GM12878 (cell line): ENCODE measurements around the gene ICAM2. TPM values are rescaled to one million over a fixed set of nuclear protein-coding genes. Genes with fewer than 3 reads are reported as not detected.

Experiments
- ATAC-seq: fragments of 200-7000 bp; cut with Tn5 transposase; 3 replicates; pipeline ENCODE4 v1.9.1; 2020; ENCODE audit warnings: mild to moderate bottlenecking, moderate library complexity
- BruUV-seq: library from RNA; stranded (reverse); fragments of 400-500 nt; replicated peaks from 2 replicates; lab custom pipeline; 2021; lab: Mats Ljungman, UMichigan
- CTCF ChIA-PET: fragments of 300-600 bp; sonication (Branson Sonifier 250); formaldehyde crosslinking; extraction: SDS; loops from one replicate; lab custom pipeline; 2021; ENCODE audit warnings: inconsistent platforms; lab: Yijun Ruan, JAX
- POLR2A ChIA-PET: fragments of 350-600 bp; formaldehyde crosslinking; extraction: SDS; loops from one replicate; lab custom pipeline; 2021; ENCODE audit warnings: inconsistent platforms; lab: Charles Lee
- RAD21 ChIA-PET: fragments of 300-600 bp; sonication (Branson Sonifier 250); formaldehyde crosslinking; loops from one replicate; lab custom pipeline; 2023; ENCODE audit warnings: antibody characterized with exemption; ENCODE audit not compliant: unreplicated experiment; lab: Charles Lee
- SMC1A ChIA-PET: fragments of 300-600 bp; sonication (Branson Sonifier 250); formaldehyde crosslinking; loops from one replicate; lab custom pipeline; 2023; ENCODE audit not compliant: unreplicated experiment, uncharacterized antibody; lab: Charles Lee
- DNase-seq: peaks from one replicate; pipeline ENCODE4 v3.0.0-alpha.2; 2011; ENCODE audit warnings: low read depth, low spot score
- FAIRE-seq: peaks from 3 replicates; lab custom pipeline; 2011; peaks lifted over from hg19 to GRCh38; lab: Jason Lieb, UNC
- H2AFZ ChIP-seq: 2 replicates; pipeline ENCODE4 v1.6.0; 2011; ENCODE audit warnings: low read depth, low read length, control low read depth; ENCODE audit not compliant: control insufficient read depth
- H3K27ac ChIP-seq: 2 replicates; pipeline ENCODE4 v1.5.1; 2011; ENCODE audit warnings: control low read depth; ENCODE audit not compliant: control insufficient read depth, insufficient read depth
- H3K27me3 ChIP-seq, 2 experiments: replicated peaks in 1 of 2; 2 replicates each; pipeline versions ENCODE4 v1.6.0 to v1.6.1; 2011; ENCODE audit warnings: low read length in 1 of 2; ENCODE audit not compliant: control insufficient read depth in 2 of 2, insufficient read depth in 2 of 2
- H3K36me3 ChIP-seq, 2 experiments: 2 replicates each; pipeline ENCODE4 v1.5.1; 2011; ENCODE audit warnings: low read length in 1 of 2; ENCODE audit not compliant: control insufficient read depth in 2 of 2, insufficient read depth in 2 of 2
- H3K4me1 ChIP-seq: 2 replicates; pipeline ENCODE4 v1.6.1; 2011; ENCODE audit warnings: mild to moderate bottlenecking, low read length, moderate library complexity, mixed read lengths; ENCODE audit not compliant: control insufficient read depth, insufficient read depth
- H3K4me2 ChIP-seq: 2 replicates; pipeline ENCODE4 v1.6.0; 2011; ENCODE audit warnings: control low read depth; ENCODE audit not compliant: control insufficient read depth, insufficient read depth
- H3K4me3 ChIP-seq: fragments of 200-600 bp; sonication (generic); 2 replicates; pipeline ENCODE4 v1.5.1; 2016
- H3K79me2 ChIP-seq: 2 replicates; pipeline ENCODE4 v1.6.0; 2011; ENCODE audit warnings: low read length; ENCODE audit not compliant: control insufficient read depth, insufficient read depth
- H3K9ac ChIP-seq: 2 replicates; pipeline ENCODE4 v1.8.0; 2011; ENCODE audit warnings: low read length, control low read depth, mixed read lengths; ENCODE audit not compliant: control insufficient read depth, insufficient read depth
- H3K9me3 ChIP-seq: replicated peaks from 3 replicates; pipeline ENCODE4 v1.5.1; 2011; ENCODE audit warnings: mild to moderate bottlenecking, low read length; ENCODE audit not compliant: control insufficient read depth, insufficient read depth
- H4K20me1 ChIP-seq: 2 replicates; pipeline ENCODE4 v1.6.0; 2011; ENCODE audit not compliant: control insufficient read depth, insufficient read depth
- DPF2 ChIP-seq: fragments of 450-650 bp; IDR thresholded peaks from 2 replicates; pipeline ENCODE4 v1.6.1; 2017; ENCODE audit warnings: mild to moderate bottlenecking
- FOS ChIP-seq: IDR thresholded peaks from 3 replicates; pipeline ENCODE4 v1.6.1; 2011; ENCODE audit warnings: borderline replicate concordance; ENCODE audit not compliant: insufficient read length; ENCODE audit errors: extremely low read depth
- MEF2A ChIP-seq: IDR thresholded peaks from 2 replicates; pipeline ENCODE4 v1.6.1; 2011; ENCODE audit warnings: low read depth, mild to moderate bottlenecking, low read length, moderate library complexity; ENCODE audit not compliant: insufficient read depth
- PAX5 ChIP-seq: IDR thresholded peaks from 2 replicates; pipeline ENCODE4 v1.6.1; 2011; ENCODE audit warnings: low read depth, low read length, borderline replicate concordance
- TBL1XR1 ChIP-seq: IDR thresholded peaks from 2 replicates; pipeline ENCODE4 v1.6.1; 2012; ENCODE audit warnings: low read depth, low read length, improper control_type of control experiment
- ZNF622 ChIP-seq: fragments of 450-650 bp; IDR thresholded peaks from 2 replicates; pipeline ENCODE4 v1.6.1; 2017; ENCODE audit warnings: mild to moderate bottlenecking, inconsistent platforms
- WGBS: methylation state at CpG from one replicate; pipeline ENCODE4 v1.1.6; 2016; ENCODE audit warnings: low lambda C conversion rate; ENCODE audit not compliant: insufficient replicate concordance, insufficient coverage; ENCODE audit errors: missing lambda C conversion rate; 5-methylcytosine and 5-hydroxymethylcytosine counted together
- in situ Hi-C: fragments of 300-500 bp; cut with MboI; formaldehyde crosslinking; loops from 9 replicates; pipeline ENCODE4 v1.14.3; 2018; ENCODE audit warnings: mixed read lengths
- intact Hi-C: fragments of 100-400 bp; cut with micrococcal nuclease; formaldehyde crosslinking; loops from one replicate; pipeline ENCODE4 v1.14.2; 2022; ENCODE audit not compliant: unreplicated experiment
- polyA plus RNA-seq, 11 experiments: library from polyadenylated mRNA; depleted of rRNA in 4 of 11; unstranded in 6 of 11; stranded (reverse) in 5 of 11; fragments of >200 nt; fragmentation: Nextera tagmentation in 4 of 11; fragmentation: Illumina TruSeq in 1 of 11; extraction: Ambion mirVana in 4 of 11; extraction: Trizol in 1 of 11; gene quantifications; 1 replicate in 1 of 11; 2 replicates in 10 of 11; pipeline versions ENCODE4 v1.2.1 to v1.2.3, GENCODE V29; 2011 to 2016; ENCODE audit warnings: inconsistent platforms in 2 of 11, missing spikeins in 2 of 11, low read depth in 1 of 11
- total RNA-seq, 4 experiments: library from RNA; depleted of rRNA in 3 of 4; stranded (reverse); fragments of >200 nt in 3 of 4; fragmentation: Illumina TruSeq in 1 of 4; extraction: Trizol in 1 of 4; gene quantifications; 2 replicates each; pipeline versions ENCODE4 v1.2.1 to v1.2.3, GENCODE V29; 2013 to 2021
- TF ChIP-seq, protein P1 (sequence below): fragments of 450-650 bp; IDR thresholded peaks from 2 replicates; pipeline ENCODE4 v1.6.1; 2017; ENCODE audit warnings: mild to moderate bottlenecking, moderate library complexity
- TF ChIP-seq, protein P2 (sequence below): IDR thresholded peaks from 2 replicates; pipeline ENCODE4 v1.6.1; 2011; ENCODE audit warnings: mild to moderate bottlenecking, low read depth, low read length, moderate library complexity; ENCODE audit not compliant: insufficient replicate concordance
- TF ChIP-seq, protein P3 (sequence below): fragments of 450-650 bp; IDR thresholded peaks from 2 replicates; pipeline ENCODE4 v1.6.1; 2017; ENCODE audit warnings: low read depth, mild to moderate bottlenecking, moderate library complexity
- TF ChIP-seq, protein P4 (sequence below): fragments of 450-650 bp; IDR thresholded peaks from 2 replicates; pipeline ENCODE4 v1.6.1; 2014; ENCODE audit warnings: mild to moderate bottlenecking
- TF ChIP-seq, protein P5 (sequence below): fragments of 450-650 bp; IDR thresholded peaks from 2 replicates; pipeline ENCODE4 v1.6.1; 2016; ENCODE audit warnings: mild to moderate bottlenecking, moderate library complexity, borderline replicate concordance

ICAM2 gene
- total and polyA plus RNA-seq, 10 of the 15 experiments (the other 5 are each of a cell fraction or from before 2014, with no cell fraction given): 23.6 to 108 (median 58.1) TPM

DNA sequence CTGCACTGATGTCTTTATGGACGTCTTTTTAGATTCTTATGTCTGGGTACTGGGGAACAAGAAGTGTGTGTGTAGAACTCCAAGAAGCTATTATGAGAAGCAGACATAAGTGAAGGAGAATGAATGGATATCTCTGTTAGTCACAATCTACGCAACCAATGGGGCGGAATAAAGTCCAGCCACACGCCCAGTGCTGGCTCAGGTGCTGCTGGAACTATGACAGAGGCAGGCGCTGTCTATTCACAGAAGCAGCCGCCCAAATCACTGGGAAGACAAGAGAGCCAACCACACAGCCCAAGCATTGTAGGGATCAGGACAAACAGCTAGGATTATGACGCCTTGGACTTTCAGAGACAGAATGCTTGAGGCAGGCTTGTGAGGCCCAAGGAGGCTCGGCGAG, 43.9 kb upstream of the ICAM2 start:
- Histone ChIP-seq H3K4me3 (no peak overlapping the region), H3K27me3 (no peaks in the 10 kb centered on the region), H4K20me1 (no peaks in the 10 kb centered on the region), H3K27ac (no peak overlapping the region), H3K9me3 (peaks cover 3% of the 10 kb centered on the region), H3K79me2 (no peaks in the 10 kb centered on the region), H3K4me1 (peaks cover 37% of the 10 kb centered on the region), H3K9ac (no peak overlapping the region), H2AFZ (no peak overlapping the region), H3K4me2 (no peak overlapping the region), H3K36me3 (peaks cover 6 to 25% of the 10 kb centered on the region in 2 experiments)
- POLR2A ChIA-PET: interaction anchor here (0.7 to 4.6 kb wide), 3 partner anchors 11 to 69 kb away, joined by 4 to 29 read pairs (median 4); partner anchors contain the start of gene ERN1
- SMC1A ChIA-PET: interaction anchor here (0.9 to 10.0 kb wide), 8 partner anchors 11 to 118 kb away, joined by 3 to 151 read pairs (median 6); partner anchors contain the start of gene ERN1
- CTCF ChIA-PET: interaction anchor here (0.9 to 8.9 kb wide), 13 partner anchors 10 to 145 kb away, joined by 3 to 140 read pairs (median 5); partner anchors contain the start of gene ERN1
- RAD21 ChIA-PET: interaction anchor here (0.6 to 7.4 kb wide), 6 partner anchors 10 to 81 kb away, joined by 3 to 120 read pairs (median 6); partner anchors contain the start of gene ERN1
- no peak for ATAC-seq
- WGBS: over 99% methylated on average over 9 of the region's 9 CpGs
- in situ Hi-C loops: no loop called here
- intact Hi-C loops: no loop called here
- no peak for DNase-seq
- no TSS peak for BruUV-seq
- no peak for FAIRE-seq
- TF ChIP-seq, protein P1, sequence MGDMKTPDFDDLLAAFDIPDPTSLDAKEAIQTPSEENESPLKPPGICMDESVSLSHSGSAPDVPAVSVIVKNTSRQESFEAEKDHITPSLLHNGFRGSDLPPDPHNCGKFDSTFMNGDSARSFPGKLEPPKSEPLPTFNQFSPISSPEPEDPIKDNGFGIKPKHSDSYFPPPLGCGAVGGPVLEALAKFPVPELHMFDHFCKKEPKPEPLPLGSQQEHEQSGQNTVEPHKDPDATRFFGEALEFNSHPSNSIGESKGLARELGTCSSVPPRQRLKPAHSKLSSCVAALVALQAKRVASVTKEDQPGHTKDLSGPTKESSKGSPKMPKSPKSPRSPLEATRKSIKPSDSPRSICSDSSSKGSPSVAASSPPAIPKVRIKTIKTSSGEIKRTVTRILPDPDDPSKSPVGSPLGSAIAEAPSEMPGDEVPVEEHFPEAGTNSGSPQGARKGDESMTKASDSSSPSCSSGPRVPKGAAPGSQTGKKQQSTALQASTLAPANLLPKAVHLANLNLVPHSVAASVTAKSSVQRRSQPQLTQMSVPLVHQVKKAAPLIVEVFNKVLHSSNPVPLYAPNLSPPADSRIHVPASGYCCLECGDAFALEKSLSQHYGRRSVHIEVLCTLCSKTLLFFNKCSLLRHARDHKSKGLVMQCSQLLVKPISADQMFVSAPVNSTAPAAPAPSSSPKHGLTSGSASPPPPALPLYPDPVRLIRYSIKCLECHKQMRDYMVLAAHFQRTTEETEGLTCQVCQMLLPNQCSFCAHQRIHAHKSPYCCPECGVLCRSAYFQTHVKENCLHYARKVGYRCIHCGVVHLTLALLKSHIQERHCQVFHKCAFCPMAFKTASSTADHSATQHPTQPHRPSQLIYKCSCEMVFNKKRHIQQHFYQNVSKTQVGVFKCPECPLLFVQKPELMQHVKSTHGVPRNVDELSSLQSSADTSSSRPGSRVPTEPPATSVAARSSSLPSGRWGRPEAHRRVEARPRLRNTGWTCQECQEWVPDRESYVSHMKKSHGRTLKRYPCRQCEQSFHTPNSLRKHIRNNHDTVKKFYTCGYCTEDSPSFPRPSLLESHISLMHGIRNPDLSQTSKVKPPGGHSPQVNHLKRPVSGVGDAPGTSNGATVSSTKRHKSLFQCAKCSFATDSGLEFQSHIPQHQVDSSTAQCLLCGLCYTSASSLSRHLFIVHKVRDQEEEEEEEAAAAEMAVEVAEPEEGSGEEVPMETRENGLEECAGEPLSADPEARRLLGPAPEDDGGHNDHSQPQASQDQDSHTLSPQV: no peak
- TF ChIP-seq, protein P2, sequence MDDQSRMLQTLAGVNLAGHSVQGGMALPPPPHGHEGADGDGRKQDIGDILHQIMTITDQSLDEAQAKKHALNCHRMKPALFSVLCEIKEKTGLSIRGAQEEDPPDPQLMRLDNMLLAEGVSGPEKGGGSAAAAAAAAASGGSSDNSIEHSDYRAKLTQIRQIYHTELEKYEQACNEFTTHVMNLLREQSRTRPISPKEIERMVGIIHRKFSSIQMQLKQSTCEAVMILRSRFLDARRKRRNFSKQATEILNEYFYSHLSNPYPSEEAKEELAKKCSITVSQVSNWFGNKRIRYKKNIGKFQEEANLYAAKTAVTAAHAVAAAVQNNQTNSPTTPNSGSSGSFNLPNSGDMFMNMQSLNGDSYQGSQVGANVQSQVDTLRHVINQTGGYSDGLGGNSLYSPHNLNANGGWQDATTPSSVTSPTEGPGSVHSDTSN: no peak
- TF ChIP-seq TBL1XR1: no peak
- TF ChIP-seq, protein P3, sequence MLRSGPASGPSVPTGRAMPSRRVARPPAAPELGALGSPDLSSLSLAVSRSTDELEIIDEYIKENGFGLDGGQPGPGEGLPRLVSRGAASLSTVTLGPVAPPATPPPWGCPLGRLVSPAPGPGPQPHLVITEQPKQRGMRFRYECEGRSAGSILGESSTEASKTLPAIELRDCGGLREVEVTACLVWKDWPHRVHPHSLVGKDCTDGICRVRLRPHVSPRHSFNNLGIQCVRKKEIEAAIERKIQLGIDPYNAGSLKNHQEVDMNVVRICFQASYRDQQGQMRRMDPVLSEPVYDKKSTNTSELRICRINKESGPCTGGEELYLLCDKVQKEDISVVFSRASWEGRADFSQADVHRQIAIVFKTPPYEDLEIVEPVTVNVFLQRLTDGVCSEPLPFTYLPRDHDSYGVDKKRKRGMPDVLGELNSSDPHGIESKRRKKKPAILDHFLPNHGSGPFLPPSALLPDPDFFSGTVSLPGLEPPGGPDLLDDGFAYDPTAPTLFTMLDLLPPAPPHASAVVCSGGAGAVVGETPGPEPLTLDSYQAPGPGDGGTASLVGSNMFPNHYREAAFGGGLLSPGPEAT: no peak
- no peak for TF ChIP-seq PAX5
- TF ChIP-seq, protein P4, sequence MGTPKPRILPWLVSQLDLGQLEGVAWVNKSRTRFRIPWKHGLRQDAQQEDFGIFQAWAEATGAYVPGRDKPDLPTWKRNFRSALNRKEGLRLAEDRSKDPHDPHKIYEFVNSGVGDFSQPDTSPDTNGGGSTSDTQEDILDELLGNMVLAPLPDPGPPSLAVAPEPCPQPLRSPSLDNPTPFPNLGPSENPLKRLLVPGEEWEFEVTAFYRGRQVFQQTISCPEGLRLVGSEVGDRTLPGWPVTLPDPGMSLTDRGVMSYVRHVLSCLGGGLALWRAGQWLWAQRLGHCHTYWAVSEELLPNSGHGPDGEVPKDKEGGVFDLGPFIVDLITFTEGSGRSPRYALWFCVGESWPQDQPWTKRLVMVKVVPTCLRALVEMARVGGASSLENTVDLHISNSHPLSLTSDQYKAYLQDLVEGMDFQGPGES: no peak
- TF ChIP-seq FOS: no peak
- TF ChIP-seq DPF2: no peak
- TF ChIP-seq, protein P5, sequence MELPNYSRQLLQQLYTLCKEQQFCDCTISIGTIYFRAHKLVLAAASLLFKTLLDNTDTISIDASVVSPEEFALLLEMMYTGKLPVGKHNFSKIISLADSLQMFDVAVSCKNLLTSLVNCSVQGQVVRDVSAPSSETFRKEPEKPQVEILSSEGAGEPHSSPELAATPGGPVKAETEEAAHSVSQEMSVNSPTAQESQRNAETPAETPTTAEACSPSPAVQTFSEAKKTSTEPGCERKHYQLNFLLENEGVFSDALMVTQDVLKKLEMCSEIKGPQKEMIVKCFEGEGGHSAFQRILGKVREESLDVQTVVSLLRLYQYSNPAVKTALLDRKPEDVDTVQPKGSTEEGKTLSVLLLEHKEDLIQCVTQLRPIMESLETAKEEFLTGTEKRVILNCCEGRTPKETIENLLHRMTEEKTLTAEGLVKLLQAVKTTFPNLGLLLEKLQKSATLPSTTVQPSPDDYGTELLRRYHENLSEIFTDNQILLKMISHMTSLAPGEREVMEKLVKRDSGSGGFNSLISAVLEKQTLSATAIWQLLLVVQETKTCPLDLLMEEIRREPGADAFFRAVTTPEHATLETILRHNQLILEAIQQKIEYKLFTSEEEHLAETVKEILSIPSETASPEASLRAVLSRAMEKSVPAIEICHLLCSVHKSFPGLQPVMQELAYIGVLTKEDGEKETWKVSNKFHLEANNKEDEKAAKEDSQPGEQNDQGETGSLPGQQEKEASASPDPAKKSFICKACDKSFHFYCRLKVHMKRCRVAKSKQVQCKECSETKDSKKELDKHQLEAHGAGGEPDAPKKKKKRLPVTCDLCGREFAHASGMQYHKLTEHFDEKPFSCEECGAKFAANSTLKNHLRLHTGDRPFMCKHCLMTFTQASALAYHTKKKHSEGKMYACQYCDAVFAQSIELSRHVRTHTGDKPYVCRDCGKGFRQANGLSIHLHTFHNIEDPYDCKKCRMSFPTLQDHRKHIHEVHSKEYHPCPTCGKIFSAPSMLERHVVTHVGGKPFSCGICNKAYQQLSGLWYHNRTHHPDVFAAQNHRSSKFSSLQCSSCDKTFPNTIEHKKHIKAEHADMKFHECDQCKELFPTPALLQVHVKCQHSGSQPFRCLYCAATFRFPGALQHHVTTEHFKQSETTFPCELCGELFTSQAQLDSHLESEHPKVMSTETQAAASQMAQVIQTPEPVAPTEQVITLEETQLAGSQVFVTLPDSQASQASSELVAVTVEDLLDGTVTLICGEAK: no peak
- no peak for TF ChIP-seq MEF2A
- no peak for TF ChIP-seq ZNF622
